Effector memory CD4-positive, alpha-beta T cell (primary cell): ENCODE data around the gene MAN2B2.
A peak's percentile ranks its signal among the peaks of the same experiment; 100 is the strongest.

Experiments
- DNase-seq, 3 donors: peaks; one replicate each; pipeline ENCODE4 v3.0.0-alpha.2; 2020
- H3K27ac ChIP-seq: 2 replicates; pipeline ENCODE4 v1.7.0; 2013; ENCODE audit warnings: mild to moderate bottlenecking, low read length, moderate library complexity; ENCODE audit not compliant: insufficient read depth, poor library complexity, severe bottlenecking
- H3K27me3 ChIP-seq: replicated peaks from 2 replicates; pipeline ENCODE4 v1.7.0; 2013; ENCODE audit warnings: mild to moderate bottlenecking, low read length; ENCODE audit not compliant: insufficient read depth, control insufficient read depth, poor library complexity, severe bottlenecking
- H3K36me3 ChIP-seq: 2 replicates; pipeline ENCODE4 v1.7.0; 2013; ENCODE audit warnings: mild to moderate bottlenecking, low read length, moderate library complexity; ENCODE audit not compliant: control insufficient read depth, insufficient read depth
- H3K4me1 ChIP-seq: 2 replicates; pipeline ENCODE4 v1.7.0; 2013; ENCODE audit warnings: low read length, mild to moderate bottlenecking; ENCODE audit not compliant: control insufficient read depth, insufficient read depth, poor library complexity, severe bottlenecking
- H3K4me3 ChIP-seq: 2 replicates; pipeline ENCODE4 v1.7.0; 2013; ENCODE audit warnings: low read length, low read depth, mild to moderate bottlenecking; ENCODE audit not compliant: insufficient read depth, poor library complexity, severe bottlenecking
- H3K9me3 ChIP-seq: 2 replicates; pipeline ENCODE4 v1.7.0; 2013; ENCODE audit warnings: mild to moderate bottlenecking, low read length, moderate library complexity; ENCODE audit not compliant: control insufficient read depth

The MAN2B2 gene

GRCh38 chr4:6566391-6567190, 8.4 kb upstream of the MAN2B2 start:
- peaks cover 12% of the 10 kb centered on the region for H3K4me1 ChIP-seq
- no peak overlapping the region for H3K4me3 ChIP-seq
- no peaks in the 10 kb centered on the region for H3K9me3 ChIP-seq
- no peaks in the 10 kb centered on the region for H3K36me3 ChIP-seq
- peaks cover 24% of the 10 kb centered on the region for H3K27me3 ChIP-seq
- H3K27ac ChIP-seq, result no peak overlapping the region
- no peak for DNase-seq

- DNase-seq, result no peak
- H3K9me3 ChIP-seq, result no peaks in the 10 kb centered on the region
- H3K27ac ChIP-seq, result no peak overlapping the region
- H3K27me3 ChIP-seq, result peaks cover 20% of the 10 kb centered on the region
- peaks cover 12% of the 10 kb centered on the region for H3K4me1 ChIP-seq
- no peaks in the 10 kb centered on the region for H3K36me3 ChIP-seq
- no peak overlapping the region for H3K4me3 ChIP-seq
Observed at GRCh38 chr4:6567218-6567617, 7.8 kb upstream of the MAN2B2 start.

- H3K27me3 ChIP-seq, result peaks cover 13% of the 10 kb centered on the region
Observed at GRCh38 chr4:6568148-6568547, 6.8 kb upstream of the MAN2B2 start.

GRCh38 chr4:6568689-6569332, 6.2 kb upstream of the MAN2B2 start:
- no peaks in the 10 kb centered on the region for H3K9me3 ChIP-seq
- no peak overlapping the region for H3K4me3 ChIP-seq
- no peaks in the 10 kb centered on the region for H3K36me3 ChIP-seq
- no peak for DNase-seq
- H3K4me1 ChIP-seq, result peaks cover 4% of the 10 kb centered on the region
- no peak overlapping the region for H3K27ac ChIP-seq
- peaks cover 13% of the 10 kb centered on the region for H3K27me3 ChIP-seq

More at GRCh38 chr4:6568148-6568547, 6.8 kb upstream of the MAN2B2 start:
- no peak for DNase-seq
- H3K9me3 ChIP-seq, result no peaks in the 10 kb centered on the region
- no peak overlapping the region for H3K4me3 ChIP-seq
- peaks cover 6% of the 10 kb centered on the region for H3K4me1 ChIP-seq
- no peaks in the 10 kb centered on the region for H3K36me3 ChIP-seq
- H3K27ac ChIP-seq, result no peak overlapping the region

GRCh38 chr4:6571608-6572007, 3.4 kb upstream of the MAN2B2 start:
- DNase-seq, result no peak
- Histone ChIP-seq H3K4me3 (no peak overlapping the region), H3K27me3 (no peaks in the 10 kb centered on the region), H3K4me1 (peaks cover 5% of the 10 kb centered on the region), H3K27ac (no peak overlapping the region), H3K9me3 (no peaks in the 10 kb centered on the region), H3K36me3 (peaks cover 2% of the 10 kb centered on the region)

- H3K36me3 ChIP-seq, result peaks cover 20% of the 10 kb centered on the region
- H3K27ac ChIP-seq, result no peak overlapping the region
- H3K4me3 ChIP-seq, result no peak overlapping the region
- H3K9me3 ChIP-seq, result no peaks in the 10 kb centered on the region
- DNase-seq, result no peak
- no peaks in the 10 kb centered on the region for H3K27me3 ChIP-seq
- peaks cover 5% of the 10 kb centered on the region for H3K4me1 ChIP-seq
Observed at GRCh38 chr4:6573551-6573950, 1.4 kb upstream of the MAN2B2 start.

GRCh38 chr4:6573986-6574746, 823 bp upstream of the MAN2B2 start:
- Histone ChIP-seq H3K36me3 (peaks cover 25% of the 10 kb centered on the region), H3K4me3 (peak overlapping the region; percentile 87), H3K27ac (peak overlapping the region; percentile 67), H3K27me3 (no peaks in the 10 kb centered on the region), H3K9me3 (no peaks in the 10 kb centered on the region), H3K4me1 (peaks cover 5% of the 10 kb centered on the region)
- no peak for DNase-seq

- Histone ChIP-seq H3K9me3 (no peaks in the 10 kb centered on the region), H3K4me3 (peak overlapping the region; percentile 87), H3K36me3 (peaks cover 40% of the 10 kb centered on the region), H3K27ac (peak overlapping the region; percentile 67), H3K4me1 (peaks cover 5% of the 10 kb centered on the region), H3K27me3 (no peaks in the 10 kb centered on the region)
- DNase-seq, result no peak
Observed at GRCh38 chr4:6575503-6576240, 683 bp downstream of the MAN2B2 start.

GRCh38 chr4:6576512-6576911, 1.5 kb downstream of the MAN2B2 start:
- peaks cover 49% of the 10 kb centered on the region for H3K36me3 ChIP-seq
- no peak for DNase-seq
- peaks cover 5% of the 10 kb centered on the region for H3K4me1 ChIP-seq
- no peaks in the 10 kb centered on the region for H3K27me3 ChIP-seq
- H3K9me3 ChIP-seq, result no peaks in the 10 kb centered on the region
- no peak overlapping the region for H3K4me3 ChIP-seq
- H3K27ac ChIP-seq, result no peak overlapping the region
